RWPE2 (cell line): ENCODE measurements around the gene CACNA2D3.

ENCODE experiments used
- ATAC-seq: fragments of 200-7000 bp; cut with Tn5 transposase; 3 replicates; pipeline ENCODE4 v1.9.1; 2021; ENCODE audit warnings: low read depth
- DNase-seq: peaks from one replicate; pipeline ENCODE4 v3.0.0-alpha.2; 2020; ENCODE audit warnings: low spot score
- H3K27ac ChIP-seq: fragments of 450-650 bp; 2 replicates; pipeline ENCODE4 v1.5.1; 2017; ENCODE audit warnings: mild to moderate bottlenecking; ENCODE audit not compliant: poor library complexity, severe bottlenecking
- H3K27me3 ChIP-seq: fragments of 250-450 bp; sonication (Bioruptor Pico); 2 replicates; pipeline ENCODE4 v1.5.1; 2021; ENCODE audit warnings: mild to moderate bottlenecking, moderate library complexity; ENCODE audit not compliant: insufficient read depth, poor library complexity, severe bottlenecking
- H3K36me3 ChIP-seq: fragments of 250-450 bp; sonication (Bioruptor Pico); 2 replicates; pipeline ENCODE4 v1.5.1; 2020; ENCODE audit warnings: low read depth, mild to moderate bottlenecking, moderate library complexity
- H3K4me1 ChIP-seq: fragments of 250-450 bp; sonication (Bioruptor Pico); 2 replicates; pipeline ENCODE4 v1.5.1; 2021; ENCODE audit warnings: mild to moderate bottlenecking, moderate library complexity; ENCODE audit not compliant: insufficient read depth, poor library complexity, severe bottlenecking
- H3K4me3 ChIP-seq: fragments of 250-450 bp; sonication (Bioruptor Pico); 2 replicates; pipeline ENCODE4 v1.5.1; 2021; ENCODE audit warnings: mild to moderate bottlenecking, moderate library complexity; ENCODE audit not compliant: severe bottlenecking
- H3K9me3 ChIP-seq: fragments of 250-450 bp; sonication (Bioruptor Pico); 2 replicates; pipeline ENCODE4 v1.5.1; 2021; ENCODE audit warnings: mild to moderate bottlenecking, moderate library complexity; ENCODE audit not compliant: severe bottlenecking
- CTCF ChIP-seq: fragments of 450-650 bp; IDR thresholded peaks from one replicate; pipeline ENCODE4 v1.5.1; 2017; ENCODE audit warnings: mild to moderate bottlenecking, moderate library complexity; ENCODE audit not compliant: poor library complexity, severe bottlenecking

CACNA2D3 gene

GRCh38 chr3:54171951-54172350 lies 49.6 kb downstream of the CACNA2D3 start:
- no peak for ATAC-seq
- Histone ChIP-seq H3K27ac (no peak overlapping the region), H3K9me3 (no peaks in the 10 kb centered on the region), H3K4me3 (no peak overlapping the region), H3K4me1 (no peaks in the 10 kb centered on the region), H3K36me3 (no peaks in the 10 kb centered on the region), H3K27me3 (no peaks in the 10 kb centered on the region)
- TF ChIP-seq CTCF: no peak
- DNase-seq: no peak

- DNase-seq (no peak), ATAC-seq (no peak)
- Histone ChIP-seq H3K4me1 (no peaks in the 10 kb centered on the region), H3K27ac (no peak overlapping the region), H3K4me3 (no peak overlapping the region), H3K27me3 (no peaks in the 10 kb centered on the region), H3K36me3 (no peaks in the 10 kb centered on the region), H3K9me3 (no peaks in the 10 kb centered on the region)
- no peak for TF ChIP-seq CTCF
Measured at GRCh38 chr3:54173371-54173770, 51.0 kb downstream of the CACNA2D3 start.

GRCh38 chr3:54176106-54176505 lies 53.8 kb downstream of the CACNA2D3 start:
- no peak for TF ChIP-seq CTCF
- H3K9me3 ChIP-seq: no peaks in the 10 kb centered on the region
- no peak for DNase-seq
- H3K27ac ChIP-seq: no peak overlapping the region
- no peaks in the 10 kb centered on the region for H3K27me3 ChIP-seq
- ATAC-seq: no peak
- H3K36me3 ChIP-seq: no peaks in the 10 kb centered on the region
- H3K4me3 ChIP-seq: no peak overlapping the region
- H3K4me1 ChIP-seq: no peaks in the 10 kb centered on the region

- H3K9me3 ChIP-seq: no peaks in the 10 kb centered on the region
- no peaks in the 10 kb centered on the region for H3K27me3 ChIP-seq
- H3K36me3 ChIP-seq: no peaks in the 10 kb centered on the region
- H3K4me3 ChIP-seq: no peak overlapping the region
- no peak for TF ChIP-seq CTCF
- ATAC-seq: no peak
- H3K4me1 ChIP-seq: no peaks in the 10 kb centered on the region
- H3K27ac ChIP-seq: no peak overlapping the region
- DNase-seq: no peak
Measured at GRCh38 chr3:54177816-54178215, 55.5 kb downstream of the CACNA2D3 start.

- Histone ChIP-seq H3K27me3 (no peaks in the 10 kb centered on the region), H3K36me3 (no peaks in the 10 kb centered on the region), H3K4me3 (no peak overlapping the region), H3K27ac (no peak overlapping the region), H3K9me3 (no peaks in the 10 kb centered on the region), H3K4me1 (no peaks in the 10 kb centered on the region)
- TF ChIP-seq CTCF: no peak
- DNase-seq: no peak
- ATAC-seq: no peak
Measured at GRCh38 chr3:54178376-54178775, 56.0 kb downstream of the CACNA2D3 start.
